Measurements from ENCODE around the gene CHID1. TPM values are rescaled to one million over a fixed set of nuclear protein-coding genes. Genes with fewer than 3 reads are reported as not detected.

Gene CHID1
- total and polyA plus RNA-seq, 9 of the 15 experiments (the other 6 are each of a cell fraction or from before 2014, with no cell fraction given), result 15.1 to 108 (median 39.8) TPM

DNA sequence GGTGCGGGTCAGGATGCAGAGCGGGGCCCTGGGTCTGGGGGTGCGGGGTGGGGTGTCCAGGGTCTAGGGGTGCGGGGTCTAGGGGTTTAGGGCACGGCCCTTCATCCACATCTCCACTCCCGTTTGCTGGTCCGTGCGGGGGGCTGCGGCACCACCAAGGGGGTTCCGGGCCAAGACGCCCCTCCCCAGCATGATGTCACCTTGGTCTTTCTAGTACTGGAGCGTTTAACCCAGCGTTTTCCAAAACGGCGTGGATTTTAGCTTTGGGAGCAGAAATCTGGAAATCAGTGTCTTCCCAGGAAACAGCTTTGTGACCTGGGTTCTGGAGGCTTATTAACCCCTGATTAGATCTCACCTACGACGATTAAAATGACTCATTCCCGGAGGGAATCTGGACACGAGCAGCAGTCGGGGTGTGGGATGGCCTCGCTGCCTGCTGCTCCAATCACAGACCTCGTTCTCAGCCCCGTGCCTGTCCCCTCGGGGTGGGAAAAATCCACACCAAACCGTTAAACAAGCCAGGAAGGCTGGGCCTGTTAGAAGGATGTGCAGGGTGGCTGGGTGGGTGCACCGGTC is 15.8 kb upstream of the CHID1 start (continued):
- TF ChIP-seq RBM25 (IDR thresholded peaks at IDR 0.05; ENCODE audit: low read depth, low read length, severe bottlenecking) (no peak), KDM1A (IDR thresholded peaks at IDR 0.05) (peak; percentile 98 to 99), XRCC4 (IDR thresholded peaks at IDR 0.05; ENCODE audit: extremely low read depth, insufficient read depth, insufficient read length) (no peak), HDAC2 (IDR thresholded peaks at IDR 0.05) (peak; percentile 67; the same call in 1 of the 2 replicates), ATF1 (CRISPR knock-in tag; IDR thresholded peaks at IDR 0.05) (no peak), ATF1 (tag; IDR thresholded peaks at IDR 0.05) (no peak), U2AF2 (optimal IDR thresholded peaks at IDR 0.05; ENCODE audit: low read depth, low read length) (no peak), SREBF1 (IDR thresholded peaks at IDR 0.05; ENCODE audit: borderline replicate concordance, low read depth, low read length) (no peak), DDX20 (tag; IDR thresholded peaks at IDR 0.05; ENCODE audit: low read depth) (no peak), FOSL1 (tag; conservative IDR thresholded peaks at IDR 0.05) (peak; percentile 56), SNIP1 (IDR thresholded peaks at IDR 0.05; ENCODE audit: low read depth) (no peak), MTA2 (IDR thresholded peaks at IDR 0.05; ENCODE audit: low read depth) (no peak), MCM7 (IDR thresholded peaks at IDR 0.05) (no peak), ZNF668 (CRISPR knock-in tag; IDR thresholded peaks at IDR 0.05) (no peak), JUND (IDR thresholded peaks at IDR 0.05; ENCODE audit: borderline replicate concordance, low read depth, low read length) (peak; percentile 76), JUND (tag; IDR thresholded peaks at IDR 0.05; ENCODE audit: borderline replicate concordance, low read depth, low read length) (0 out of 3 replicates have a peak, but pooled peaks have one; percentile 24), GABPA (tag; conservative IDR thresholded peaks at IDR 0.05; ENCODE audit: low read depth) (no peak), KLF1 (tag; IDR thresholded peaks at IDR 0.05) (0 out of 2 replicates have a peak, but pooled peaks have one; percentile 37), PTBP1 (IDR thresholded peaks at IDR 0.05; ENCODE audit: low read depth, low read length) (no peak), MXI1 (IDR thresholded peaks at IDR 0.05; ENCODE audit: low read depth, low read length) (no peak), ZNF274 (IDR thresholded peaks at IDR 0.05; ENCODE audit: borderline replicate concordance, low read depth, low read length) (no peak), STAT5A (IDR thresholded peaks at IDR 0.05; ENCODE audit: borderline replicate concordance, low read length) (no peak), SETDB1 (IDR thresholded peaks at IDR 0.05; ENCODE audit: low read length) (no peak)
- TF ChIP-seq, protein P1, sequence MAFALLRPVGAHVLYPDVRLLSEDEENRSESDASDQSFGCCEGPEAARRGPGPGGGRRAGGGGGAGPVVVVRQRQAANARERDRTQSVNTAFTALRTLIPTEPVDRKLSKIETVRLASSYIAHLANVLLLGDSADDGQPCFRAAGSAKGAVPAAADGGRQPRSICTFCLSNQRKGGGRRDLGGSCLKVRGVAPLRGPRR (CRISPR knock-in tag; IDR thresholded peaks at IDR 0.05), result no peak
- TF ChIP-seq, protein P2, sequence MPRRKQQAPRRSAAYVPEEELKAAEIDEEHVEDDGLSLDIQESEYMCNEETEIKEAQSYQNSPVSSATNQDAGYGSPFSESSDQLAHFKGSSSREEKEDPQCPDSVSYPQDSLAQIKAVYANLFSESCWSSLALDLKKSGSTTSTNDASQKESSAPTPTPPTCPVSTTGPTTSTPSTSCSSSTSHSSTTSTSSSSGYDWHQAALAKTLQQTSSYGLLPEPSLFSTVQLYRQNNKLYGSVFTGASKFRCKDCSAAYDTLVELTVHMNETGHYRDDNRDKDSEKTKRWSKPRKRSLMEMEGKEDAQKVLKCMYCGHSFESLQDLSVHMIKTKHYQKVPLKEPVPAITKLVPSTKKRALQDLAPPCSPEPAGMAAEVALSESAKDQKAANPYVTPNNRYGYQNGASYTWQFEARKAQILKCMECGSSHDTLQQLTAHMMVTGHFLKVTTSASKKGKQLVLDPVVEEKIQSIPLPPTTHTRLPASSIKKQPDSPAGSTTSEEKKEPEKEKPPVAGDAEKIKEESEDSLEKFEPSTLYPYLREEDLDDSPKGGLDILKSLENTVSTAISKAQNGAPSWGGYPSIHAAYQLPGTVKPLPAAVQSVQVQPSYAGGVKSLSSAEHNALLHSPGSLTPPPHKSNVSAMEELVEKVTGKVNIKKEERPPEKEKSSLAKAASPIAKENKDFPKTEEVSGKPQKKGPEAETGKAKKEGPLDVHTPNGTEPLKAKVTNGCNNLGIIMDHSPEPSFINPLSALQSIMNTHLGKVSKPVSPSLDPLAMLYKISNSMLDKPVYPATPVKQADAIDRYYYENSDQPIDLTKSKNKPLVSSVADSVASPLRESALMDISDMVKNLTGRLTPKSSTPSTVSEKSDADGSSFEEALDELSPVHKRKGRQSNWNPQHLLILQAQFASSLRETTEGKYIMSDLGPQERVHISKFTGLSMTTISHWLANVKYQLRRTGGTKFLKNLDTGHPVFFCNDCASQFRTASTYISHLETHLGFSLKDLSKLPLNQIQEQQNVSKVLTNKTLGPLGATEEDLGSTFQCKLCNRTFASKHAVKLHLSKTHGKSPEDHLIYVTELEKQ (CRISPR knock-in tag; IDR thresholded peaks at IDR 0.05), result no peak
- TF ChIP-seq, protein P3, sequence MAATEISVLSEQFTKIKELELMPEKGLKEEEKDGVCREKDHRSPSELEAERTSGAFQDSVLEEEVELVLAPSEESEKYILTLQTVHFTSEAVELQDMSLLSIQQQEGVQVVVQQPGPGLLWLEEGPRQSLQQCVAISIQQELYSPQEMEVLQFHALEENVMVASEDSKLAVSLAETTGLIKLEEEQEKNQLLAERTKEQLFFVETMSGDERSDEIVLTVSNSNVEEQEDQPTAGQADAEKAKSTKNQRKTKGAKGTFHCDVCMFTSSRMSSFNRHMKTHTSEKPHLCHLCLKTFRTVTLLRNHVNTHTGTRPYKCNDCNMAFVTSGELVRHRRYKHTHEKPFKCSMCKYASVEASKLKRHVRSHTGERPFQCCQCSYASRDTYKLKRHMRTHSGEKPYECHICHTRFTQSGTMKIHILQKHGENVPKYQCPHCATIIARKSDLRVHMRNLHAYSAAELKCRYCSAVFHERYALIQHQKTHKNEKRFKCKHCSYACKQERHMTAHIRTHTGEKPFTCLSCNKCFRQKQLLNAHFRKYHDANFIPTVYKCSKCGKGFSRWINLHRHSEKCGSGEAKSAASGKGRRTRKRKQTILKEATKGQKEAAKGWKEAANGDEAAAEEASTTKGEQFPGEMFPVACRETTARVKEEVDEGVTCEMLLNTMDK (IDR thresholded peaks at IDR 0.05; ENCODE audit: borderline replicate concordance, insufficient read depth, low read depth, low read length, poor library complexity, severe bottlenecking), result no peak
